Measurements from ENCODE around the gene ANXA6.

The ANXA6 gene

GRCh38 chr5:151074557-151074956 lies 83.0 kb downstream of the ANXA6 start:
- ATAC-seq (no peak), DNase-seq (no peak)
- H3K36me3 Mint-ChIP-seq (ENCODE audit: low read depth): peaks cover 63% of the 10 kb centered on the region
- H3K4me1 Mint-ChIP-seq: peaks cover 96% of the 10 kb centered on the region
- H3K27ac Mint-ChIP-seq: peak overlapping the region; percentile 57
- H3K9me3 Mint-ChIP-seq: no peaks in the 10 kb centered on the region
- no peaks in the 10 kb centered on the region for H3K27me3 Mint-ChIP-seq
- no peak overlapping the region for H3K4me3 Mint-ChIP-seq

DNA sequence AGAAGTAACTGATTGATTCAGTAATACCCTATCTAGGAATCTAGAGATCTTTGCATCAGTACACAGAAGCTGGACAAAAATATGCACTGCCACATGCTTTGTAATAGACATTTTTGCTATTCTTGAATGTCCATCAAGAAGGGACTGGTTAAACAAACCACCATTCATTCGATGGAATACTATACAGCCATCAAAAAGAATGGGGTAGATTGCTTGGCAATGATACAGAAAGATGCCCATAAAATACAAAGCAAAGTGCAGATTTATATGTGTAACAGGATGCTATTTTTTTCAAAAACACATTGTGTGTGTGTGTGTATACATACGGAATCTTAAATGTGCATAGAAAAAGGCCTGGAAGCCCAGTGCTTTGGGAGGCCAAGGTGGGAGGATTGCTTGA lies 84.3 kb downstream of the ANXA6 start:
- H3K27ac Mint-ChIP-seq: no peak overlapping the region
- no peaks in the 10 kb centered on the region for H3K9me3 Mint-ChIP-seq
- H3K36me3 Mint-ChIP-seq (ENCODE audit: low read depth): peaks cover 62% of the 10 kb centered on the region

GRCh38 chr5:151072630-151073025 lies 85.0 kb downstream of the ANXA6 start:
- no peaks in the 10 kb centered on the region for H3K9me3 Mint-ChIP-seq
- no peak overlapping the region for H3K27ac Mint-ChIP-seq
- ATAC-seq (no peak), DNase-seq (no peak)
- no peak overlapping the region for H3K4me3 Mint-ChIP-seq
- no peaks in the 10 kb centered on the region for H3K27me3 Mint-ChIP-seq
- H3K36me3 Mint-ChIP-seq (ENCODE audit: low read depth): peaks cover 61% of the 10 kb centered on the region
- peaks cover 96% of the 10 kb centered on the region for H3K4me1 Mint-ChIP-seq

More for the DNA sequence above, 84.3 kb downstream of the ANXA6 start:
- DNase-seq (no peak), ATAC-seq (no peak)
- H3K4me1 Mint-ChIP-seq: peaks cover 96% of the 10 kb centered on the region
- H3K27me3 Mint-ChIP-seq: no peaks in the 10 kb centered on the region
- H3K4me3 Mint-ChIP-seq: no peak overlapping the region

GRCh38 chr5:151071848-151072629 lies 85.5 kb downstream of the ANXA6 start:
- Mint-ChIP-seq H3K27ac (no peak overlapping the region), H3K4me1 (peaks cover 96% of the 10 kb centered on the region), H3K4me3 (no peak overlapping the region), H3K27me3 (no peaks in the 10 kb centered on the region), H3K9me3 (no peaks in the 10 kb centered on the region), H3K36me3 (ENCODE audit: low read depth) (peaks cover 60% of the 10 kb centered on the region)
- ATAC-seq: no peak
- no peak for DNase-seq

- Mint-ChIP-seq H3K36me3 (ENCODE audit: low read depth) (peaks cover 52% of the 10 kb centered on the region), H3K9me3 (no peaks in the 10 kb centered on the region), H3K4me3 (no peak overlapping the region), H3K27ac (peak overlapping the region; percentile 39), H3K4me1 (peaks cover 96% of the 10 kb centered on the region), H3K27me3 (no peaks in the 10 kb centered on the region)
- DNase-seq (no peak), ATAC-seq (no peak)
Measured at GRCh38 chr5:151071021-151071420, 86.6 kb downstream of the ANXA6 start.

- peaks cover 96% of the 10 kb centered on the region for H3K4me1 Mint-ChIP-seq
- DNase-seq (no peak), ATAC-seq (no peak)
- H3K36me3 Mint-ChIP-seq (ENCODE audit: low read depth): peaks cover 47% of the 10 kb centered on the region
- H3K4me3 Mint-ChIP-seq: no peak overlapping the region
- no peak overlapping the region for H3K27ac Mint-ChIP-seq
- H3K27me3 Mint-ChIP-seq: no peaks in the 10 kb centered on the region
- H3K9me3 Mint-ChIP-seq: no peaks in the 10 kb centered on the region
Measured at GRCh38 chr5:151070449-151070848, 87.1 kb downstream of the ANXA6 start.

DNA sequence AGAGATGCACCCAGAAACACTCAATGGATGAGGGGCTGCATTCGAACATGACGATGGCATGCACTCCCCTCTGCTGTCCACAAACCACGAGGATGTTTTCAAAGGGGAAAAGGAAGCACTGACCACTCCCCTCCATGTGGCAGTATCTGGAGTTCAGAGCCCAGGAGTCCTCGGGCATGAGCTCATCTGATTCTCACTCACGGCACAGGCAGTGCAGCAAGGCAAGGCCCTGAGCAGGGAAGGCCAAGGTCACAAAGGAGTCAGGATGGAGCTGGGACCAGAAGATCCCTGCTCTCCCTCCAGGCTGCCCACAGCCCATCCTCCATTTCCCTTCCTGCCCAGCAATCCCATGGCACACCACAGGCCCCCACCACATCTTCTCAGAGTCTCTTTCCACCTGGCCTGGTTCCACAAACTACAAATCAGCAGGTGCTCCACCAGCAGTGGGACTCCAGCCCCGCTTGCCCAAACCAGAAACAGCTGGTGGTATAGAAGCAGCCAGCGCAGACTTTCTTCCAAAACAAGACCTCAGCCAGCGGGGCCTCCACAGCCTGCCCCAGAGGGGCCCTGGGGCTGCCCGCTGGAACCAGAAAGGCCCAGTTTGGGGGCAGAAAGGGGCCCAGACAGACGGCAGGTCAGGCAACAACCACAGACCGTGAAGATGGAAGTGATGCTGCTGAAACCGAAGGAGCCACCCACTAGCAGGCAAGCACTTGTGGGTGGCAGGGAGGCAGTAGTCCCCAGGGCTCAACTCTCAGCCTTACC lies 89.0 kb downstream of the ANXA6 start:
- DNase-seq (peak; percentile 77), ATAC-seq (peak; percentile 83)
- no peaks in the 10 kb centered on the region for H3K9me3 Mint-ChIP-seq
- H3K4me3 Mint-ChIP-seq: peak overlapping the region; percentile 55
- H3K27ac Mint-ChIP-seq: peak overlapping the region; percentile 83
- H3K27me3 Mint-ChIP-seq: no peaks in the 10 kb centered on the region
- H3K36me3 Mint-ChIP-seq (ENCODE audit: low read depth): peaks cover 35% of the 10 kb centered on the region
- peaks cover 99% of the 10 kb centered on the region for H3K4me1 Mint-ChIP-seq

- Mint-ChIP-seq H3K36me3 (ENCODE audit: low read depth) (peaks cover 37% of the 10 kb centered on the region), H3K4me3 (peak overlapping the region; percentile 55), H3K27me3 (no peaks in the 10 kb centered on the region), H3K4me1 (peaks cover 100% of the 10 kb centered on the region), H3K27ac (peak overlapping the region; percentile 83), H3K9me3 (no peaks in the 10 kb centered on the region)
- ATAC-seq (no peak), DNase-seq (no peak)
Measured at GRCh38 chr5:151067632-151068432, 89.7 kb downstream of the ANXA6 start.

DNA sequence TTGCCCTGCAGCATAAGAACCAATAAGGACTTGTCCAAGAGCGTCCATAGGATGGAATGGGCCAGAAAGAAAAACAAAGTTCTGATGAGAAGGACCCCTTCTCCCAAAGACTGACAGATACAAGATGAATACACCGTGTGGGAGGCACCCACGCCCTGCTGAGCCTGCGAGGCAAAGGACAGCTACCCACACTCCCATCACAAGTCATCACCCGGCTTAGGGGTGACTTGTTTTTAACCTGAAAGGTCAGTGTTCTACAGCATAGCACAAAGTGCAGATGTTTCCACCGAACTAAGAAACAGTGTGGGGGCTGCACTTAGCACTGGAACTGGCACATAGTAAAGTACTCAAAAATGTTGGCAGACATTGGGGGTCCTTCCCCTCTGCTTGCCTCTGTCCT lies 90.7 kb downstream of the ANXA6 start:
- peaks cover 46% of the 10 kb centered on the region for H3K36me3 Mint-ChIP-seq (ENCODE audit: low read depth)
- peak overlapping the region; percentile 83 for H3K27ac Mint-ChIP-seq
- H3K27me3 Mint-ChIP-seq: no peaks in the 10 kb centered on the region
- peak; percentile 56 for ATAC-seq
- no peaks in the 10 kb centered on the region for H3K9me3 Mint-ChIP-seq
- peaks cover 100% of the 10 kb centered on the region for H3K4me1 Mint-ChIP-seq
- peak; percentile 54 for DNase-seq
- peak overlapping the region; percentile 55 for H3K4me3 Mint-ChIP-seq

GRCh38 chr5:151065609-151066008 lies 92.0 kb downstream of the ANXA6 start:
- H3K27me3 Mint-ChIP-seq: no peaks in the 10 kb centered on the region
- H3K36me3 Mint-ChIP-seq (ENCODE audit: low read depth): peaks cover 54% of the 10 kb centered on the region
- no peaks in the 10 kb centered on the region for H3K9me3 Mint-ChIP-seq
- peak overlapping the region; percentile 83 for H3K27ac Mint-ChIP-seq
- ATAC-seq (peak; percentile 20), DNase-seq (no peak)
- peaks cover 99% of the 10 kb centered on the region for H3K4me1 Mint-ChIP-seq
- peak overlapping the region; percentile 57 for H3K4me3 Mint-ChIP-seq

DNA sequence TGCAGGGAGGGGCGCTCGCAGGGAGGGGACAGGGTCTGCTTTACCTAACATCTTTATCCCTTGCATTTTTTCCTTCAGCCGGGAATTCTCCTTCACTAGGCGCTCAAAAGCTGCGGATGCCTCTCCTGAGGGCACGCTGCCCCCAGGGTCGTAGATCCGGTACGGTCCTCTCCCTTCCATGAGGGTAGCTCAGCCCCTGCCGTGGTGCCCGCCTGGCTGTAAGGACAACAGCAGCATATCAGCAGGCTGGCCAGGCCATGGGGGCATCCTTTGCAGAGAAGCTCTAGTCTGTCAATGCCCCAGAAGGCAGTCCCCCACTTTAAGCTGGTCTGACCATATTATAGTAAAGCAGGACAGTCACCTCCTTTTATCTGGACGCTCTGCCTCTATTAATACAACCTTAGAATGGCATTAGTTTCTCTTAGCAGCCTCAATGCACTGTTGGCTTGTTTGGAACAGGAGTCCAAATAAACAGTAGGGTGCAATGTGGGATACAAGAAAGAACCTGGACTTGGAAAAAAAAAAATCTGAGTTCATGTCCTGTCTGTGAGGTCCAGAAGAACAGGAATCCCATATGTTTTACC lies 92.6 kb downstream of the ANXA6 start:
- no peak overlapping the region for H3K4me3 Mint-ChIP-seq
- DNase-seq: no peak
- peak overlapping the region; percentile 83 for H3K27ac Mint-ChIP-seq
- no peaks in the 10 kb centered on the region for H3K9me3 Mint-ChIP-seq
- ATAC-seq: no peak
- peaks cover 57% of the 10 kb centered on the region for H3K36me3 Mint-ChIP-seq (ENCODE audit: low read depth)
- H3K27me3 Mint-ChIP-seq: no peaks in the 10 kb centered on the region
- peaks cover 99% of the 10 kb centered on the region for H3K4me1 Mint-ChIP-seq

- Mint-ChIP-seq H3K27ac (peak overlapping the region; percentile 73), H3K4me1 (peaks cover 96% of the 10 kb centered on the region), H3K27me3 (no peaks in the 10 kb centered on the region), H3K4me3 (peak overlapping the region; percentile 21), H3K9me3 (no peaks in the 10 kb centered on the region), H3K36me3 (ENCODE audit: low read depth) (peaks cover 61% of the 10 kb centered on the region)
- ATAC-seq: no peak
- no peak for DNase-seq
Measured at GRCh38 chr5:151063142-151063989, 94.2 kb downstream of the ANXA6 start.

DNA sequence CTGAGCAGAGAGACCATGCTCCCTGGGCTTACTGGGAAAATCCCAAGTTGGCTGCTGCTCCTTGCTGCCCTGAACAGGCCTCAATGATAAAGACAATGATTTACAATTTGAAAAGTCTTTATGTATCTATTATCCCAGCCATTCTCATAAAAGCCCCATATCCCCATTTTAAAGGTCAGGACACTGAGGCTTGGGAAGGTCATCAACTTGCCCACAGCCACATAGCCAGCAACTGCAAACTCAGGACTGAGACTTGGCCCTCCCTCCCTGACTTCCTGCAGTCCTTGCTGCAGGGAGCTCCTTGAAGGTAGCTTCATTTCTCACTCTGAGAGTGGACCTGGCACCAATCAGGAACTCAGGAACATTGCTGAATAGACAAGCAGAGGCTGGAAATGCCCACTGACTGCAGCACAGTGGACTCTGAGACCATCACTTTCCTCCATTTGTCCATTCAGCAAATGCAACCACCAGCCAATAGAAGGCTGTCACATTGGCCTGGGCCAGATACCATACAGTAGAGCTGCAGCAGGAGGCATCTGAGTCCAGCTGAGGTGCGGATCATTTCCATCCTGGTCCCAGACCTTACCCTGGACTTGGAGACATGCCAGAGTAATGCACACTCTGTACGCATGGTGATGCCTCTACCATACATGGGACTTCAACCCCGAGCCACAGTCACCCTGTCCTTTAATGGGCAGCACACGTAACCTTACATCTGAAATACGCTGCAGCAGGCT lies 95.0 kb downstream of the ANXA6 start:
- Mint-ChIP-seq H3K4me1 (peaks cover 88% of the 10 kb centered on the region), H3K27me3 (no peaks in the 10 kb centered on the region), H3K27ac (peak overlapping the region; percentile 73), H3K9me3 (no peaks in the 10 kb centered on the region), H3K4me3 (no peak overlapping the region), H3K36me3 (ENCODE audit: low read depth) (peaks cover 60% of the 10 kb centered on the region)
- ATAC-seq: no peak
- DNase-seq: no peak
